ENCODE measurements around the gene ELOVL1. TPM values are rescaled to one million over a fixed set of nuclear protein-coding genes. Genes with fewer than 3 reads are reported as not detected.
A peak's percentile ranks its signal among the peaks of the same experiment; 100 is the strongest.

ELOVL1 gene
- total RNA-seq, 3 donors from 2014 or later: 91.4 to 99.8 (median 92.8) TPM

GRCh38 chr1:43339584-43340232 is 28.1 kb downstream of the ELOVL1 start:
- DNase-seq (no peak), ATAC-seq (no peak)
- Mint-ChIP-seq H3K4me3 (no peak overlapping the region), H3K36me3 (ENCODE audit: insufficient read depth) (no peaks in the 10 kb centered on the region), H3K27me3 (ENCODE audit: low read depth) (no peaks in the 10 kb centered on the region), H3K4me1 (ENCODE audit: low read depth) (no peaks in the 10 kb centered on the region), H3K9me3 (no peaks in the 10 kb centered on the region)

- H3K36me3 Mint-ChIP-seq (ENCODE audit: insufficient read depth): no peaks in the 10 kb centered on the region
- DNase-seq (no peak), ATAC-seq (no peak)
- H3K4me3 Mint-ChIP-seq: no peak overlapping the region
- no peaks in the 10 kb centered on the region for H3K27me3 Mint-ChIP-seq (ENCODE audit: low read depth)
- no peaks in the 10 kb centered on the region for H3K9me3 Mint-ChIP-seq
- H3K4me1 Mint-ChIP-seq (ENCODE audit: low read depth): no peaks in the 10 kb centered on the region
Measured at GRCh38 chr1:43338001-43338400, 29.8 kb downstream of the ELOVL1 start.

- no peaks in the 10 kb centered on the region for H3K4me1 Mint-ChIP-seq (ENCODE audit: low read depth)
- H3K36me3 Mint-ChIP-seq (ENCODE audit: insufficient read depth): no peaks in the 10 kb centered on the region
- DNase-seq: no peak
- H3K9me3 Mint-ChIP-seq: no peaks in the 10 kb centered on the region
- ATAC-seq: no peak
- H3K27me3 Mint-ChIP-seq (ENCODE audit: low read depth): no peaks in the 10 kb centered on the region
- H3K4me3 Mint-ChIP-seq: no peak within 1 kb of the TSS
Measured at GRCh38 chr1:43337588-43337987, 30.2 kb downstream of the ELOVL1 start, which contains the start of gene MPL. TSS of gene MPL (plus strand) at chr1:43337818. CDS start at chr1:43337849, 31 bp downstream.

- H3K9me3 Mint-ChIP-seq: no peaks in the 10 kb centered on the region
- ATAC-seq: no peak
- no peak for DNase-seq
- H3K4me3 Mint-ChIP-seq: no peak overlapping the region
- H3K27me3 Mint-ChIP-seq (ENCODE audit: low read depth): peaks cover 2% of the 10 kb centered on the region
- H3K36me3 Mint-ChIP-seq (ENCODE audit: insufficient read depth): no peaks in the 10 kb centered on the region
- peaks cover 7% of the 10 kb centered on the region for H3K4me1 Mint-ChIP-seq (ENCODE audit: low read depth)
Measured at GRCh38 chr1:43334453-43335205, 33.2 kb downstream of the ELOVL1 start.

- DNase-seq: no peak
- peaks cover 13% of the 10 kb centered on the region for H3K4me1 Mint-ChIP-seq (ENCODE audit: low read depth)
- ATAC-seq: no peak
- no peak overlapping the region for H3K4me3 Mint-ChIP-seq
- peaks cover 2% of the 10 kb centered on the region for H3K27me3 Mint-ChIP-seq (ENCODE audit: low read depth)
- H3K36me3 Mint-ChIP-seq (ENCODE audit: insufficient read depth): no peaks in the 10 kb centered on the region
- peaks cover 4% of the 10 kb centered on the region for H3K9me3 Mint-ChIP-seq
Measured at GRCh38 chr1:43331688-43332087, 36.1 kb downstream of the ELOVL1 start.

GRCh38 chr1:43329995-43330751 is 37.6 kb downstream of the ELOVL1 start:
- H3K9me3 Mint-ChIP-seq: peaks cover 11% of the 10 kb centered on the region
- no peak overlapping the region for H3K4me3 Mint-ChIP-seq
- peaks cover 2% of the 10 kb centered on the region for H3K27me3 Mint-ChIP-seq (ENCODE audit: low read depth)
- DNase-seq (peak; percentile 29), ATAC-seq (peak; percentile 96)
- peaks cover 13% of the 10 kb centered on the region for H3K4me1 Mint-ChIP-seq (ENCODE audit: low read depth)
- H3K36me3 Mint-ChIP-seq (ENCODE audit: insufficient read depth): no peaks in the 10 kb centered on the region

GRCh38 chr1:43327549-43328292 is 40.1 kb downstream of the ELOVL1 start:
- Mint-ChIP-seq H3K36me3 (ENCODE audit: insufficient read depth) (no peaks in the 10 kb centered on the region), H3K27me3 (ENCODE audit: low read depth) (peaks cover 2% of the 10 kb centered on the region), H3K9me3 (peaks cover 22% of the 10 kb centered on the region), H3K4me1 (ENCODE audit: low read depth) (peaks cover 13% of the 10 kb centered on the region), H3K4me3 (no peak overlapping the region)
- DNase-seq: no peak
- no peak for ATAC-seq

GRCh38 chr1:43325381-43325780 is 42.4 kb downstream of the ELOVL1 start:
- Mint-ChIP-seq H3K27me3 (ENCODE audit: low read depth) (peaks cover 2% of the 10 kb centered on the region), H3K36me3 (ENCODE audit: insufficient read depth) (no peaks in the 10 kb centered on the region), H3K9me3 (peaks cover 22% of the 10 kb centered on the region), H3K4me1 (ENCODE audit: low read depth) (peaks cover 13% of the 10 kb centered on the region), H3K4me3 (no peak overlapping the region)
- ATAC-seq (no peak), DNase-seq (no peak)

GRCh38 chr1:43324810-43325209 is 43.0 kb downstream of the ELOVL1 start:
- ATAC-seq (no peak), DNase-seq (no peak)
- no peak overlapping the region for H3K4me3 Mint-ChIP-seq
- peaks cover 22% of the 10 kb centered on the region for H3K9me3 Mint-ChIP-seq
- H3K27me3 Mint-ChIP-seq (ENCODE audit: low read depth): peaks cover under 1% of the 10 kb centered on the region
- H3K4me1 Mint-ChIP-seq (ENCODE audit: low read depth): peaks cover 8% of the 10 kb centered on the region
- H3K36me3 Mint-ChIP-seq (ENCODE audit: insufficient read depth): no peaks in the 10 kb centered on the region

- Mint-ChIP-seq H3K4me1 (ENCODE audit: low read depth) (peaks cover 7% of the 10 kb centered on the region), H3K27me3 (ENCODE audit: low read depth) (no peaks in the 10 kb centered on the region), H3K9me3 (peaks cover 18% of the 10 kb centered on the region), H3K4me3 (no peak overlapping the region), H3K36me3 (ENCODE audit: insufficient read depth) (no peaks in the 10 kb centered on the region)
- DNase-seq (no peak), ATAC-seq (no peak)
Measured at GRCh38 chr1:43322506-43322905, 45.3 kb downstream of the ELOVL1 start.

GRCh38 chr1:43321331-43321891 is 46.4 kb downstream of the ELOVL1 start:
- ATAC-seq (no peak), DNase-seq (no peak)
- no peaks in the 10 kb centered on the region for H3K4me1 Mint-ChIP-seq (ENCODE audit: low read depth)
- H3K36me3 Mint-ChIP-seq (ENCODE audit: insufficient read depth): no peaks in the 10 kb centered on the region
- no peaks in the 10 kb centered on the region for H3K27me3 Mint-ChIP-seq (ENCODE audit: low read depth)
- peaks cover 18% of the 10 kb centered on the region for H3K9me3 Mint-ChIP-seq
- no peak overlapping the region for H3K4me3 Mint-ChIP-seq

- no peaks in the 10 kb centered on the region for H3K4me1 Mint-ChIP-seq (ENCODE audit: low read depth)
- ATAC-seq (no peak), DNase-seq (no peak)
- no peaks in the 10 kb centered on the region for H3K27me3 Mint-ChIP-seq (ENCODE audit: low read depth)
- H3K4me3 Mint-ChIP-seq: no peak overlapping the region
- peaks cover 7% of the 10 kb centered on the region for H3K9me3 Mint-ChIP-seq
- no peaks in the 10 kb centered on the region for H3K36me3 Mint-ChIP-seq (ENCODE audit: insufficient read depth)
Measured at GRCh38 chr1:43319766-43320165, 48.0 kb downstream of the ELOVL1 start.

GRCh38 chr1:43319288-43319687 is 48.5 kb downstream of the ELOVL1 start:
- Mint-ChIP-seq H3K9me3 (peaks cover 2% of the 10 kb centered on the region), H3K36me3 (ENCODE audit: insufficient read depth) (no peaks in the 10 kb centered on the region), H3K27me3 (ENCODE audit: low read depth) (no peaks in the 10 kb centered on the region), H3K4me1 (ENCODE audit: low read depth) (no peaks in the 10 kb centered on the region), H3K4me3 (no peak overlapping the region)
- no peak for ATAC-seq
- DNase-seq: no peak

- Mint-ChIP-seq H3K4me1 (ENCODE audit: low read depth) (no peaks in the 10 kb centered on the region), H3K36me3 (ENCODE audit: insufficient read depth) (no peaks in the 10 kb centered on the region), H3K27me3 (ENCODE audit: low read depth) (no peaks in the 10 kb centered on the region), H3K4me3 (no peak overlapping the region), H3K9me3 (no peaks in the 10 kb centered on the region)
- no peak for ATAC-seq
- DNase-seq: no peak
Measured at GRCh38 chr1:43318831-43319230, 49.0 kb downstream of the ELOVL1 start.

Measured in activated T-cell treated with anti-CD3 and anti-CD28 coated beads, Interleukin-2, amount 50 U/mL, for 4 hours (primary cell).